Mononuclear cell (primary cell): ENCODE results near the gene FNBP1. TPM values are rescaled to one million over a fixed set of nuclear protein-coding genes. Genes with fewer than 3 reads are reported as not detected.

Experiments used
- H3K27me3 ChIP-seq: 2 replicates; pipeline ENCODE4 v1.6.0; 2011; ENCODE audit warnings: low read length, control low read depth; ENCODE audit not compliant: insufficient read depth
- H3K4me1 ChIP-seq: 2 replicates; pipeline ENCODE4 v1.5.1; 2011; ENCODE audit warnings: mild to moderate bottlenecking, low read length, control low read depth; ENCODE audit not compliant: insufficient read depth
- H3K4me3 ChIP-seq: 2 replicates; pipeline ENCODE4 v1.5.1; 2011; ENCODE audit warnings: mild to moderate bottlenecking, low read length, moderate library complexity
- H3K9me3 ChIP-seq: 2 replicates; pipeline ENCODE4 v1.5.1; 2011; ENCODE audit warnings: low read depth, mild to moderate bottlenecking, control low read depth, low read length
- total RNA-seq: library from RNA; depleted of rRNA; stranded (reverse); fragments of >200 nt; gene quantifications from one replicate; pipeline ENCODE4 v1.2.3, GENCODE V29; 2012

Gene FNBP1
- total RNA-seq, 1 donor: 193 TPM

DNA sequence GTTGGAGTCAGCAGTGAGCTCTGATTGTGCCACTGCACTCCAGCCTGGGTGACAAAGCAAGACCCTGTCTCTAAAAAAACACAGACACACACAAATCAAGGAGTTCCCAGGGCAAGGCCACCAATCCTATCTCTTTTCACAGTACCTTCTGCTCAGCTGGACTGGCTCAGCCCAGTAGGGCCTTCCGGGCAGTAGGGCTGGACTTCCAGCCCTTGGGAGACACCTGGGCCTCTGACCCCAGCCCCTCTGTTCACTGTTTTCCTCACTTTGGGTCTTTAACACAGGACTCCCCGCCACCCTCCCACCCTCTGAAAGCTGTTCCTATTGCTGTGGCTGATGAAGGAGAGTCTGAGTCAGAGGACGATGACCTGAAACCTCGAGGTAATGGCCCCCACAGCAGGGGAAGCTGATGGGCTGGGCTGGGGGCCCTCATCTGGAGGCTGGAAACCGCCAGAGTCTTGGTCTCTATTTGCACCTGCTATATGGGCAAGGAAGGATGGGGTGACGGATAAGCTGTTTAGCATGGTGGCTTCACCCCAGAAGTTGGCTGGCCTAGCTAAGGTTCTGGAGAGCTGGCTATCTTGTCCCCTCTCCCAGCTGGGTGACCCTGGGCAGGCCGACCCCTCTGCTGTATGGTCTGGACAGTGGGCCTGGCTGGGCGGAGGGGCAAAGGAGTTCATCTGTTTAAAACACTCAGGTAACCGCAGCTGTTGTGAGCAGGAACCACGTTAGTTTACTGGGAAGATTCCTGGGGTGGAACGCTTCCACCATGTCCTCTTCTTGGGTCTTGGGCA is 182.1 kb downstream of the FNBP1 start:
- H3K4me1 ChIP-seq: peaks cover 34% of the 10 kb centered on the region
- H3K27me3 ChIP-seq: no peaks in the 10 kb centered on the region
- H3K9me3 ChIP-seq: no peaks in the 10 kb centered on the region
- no peak overlapping the region for H3K4me3 ChIP-seq

DNA sequence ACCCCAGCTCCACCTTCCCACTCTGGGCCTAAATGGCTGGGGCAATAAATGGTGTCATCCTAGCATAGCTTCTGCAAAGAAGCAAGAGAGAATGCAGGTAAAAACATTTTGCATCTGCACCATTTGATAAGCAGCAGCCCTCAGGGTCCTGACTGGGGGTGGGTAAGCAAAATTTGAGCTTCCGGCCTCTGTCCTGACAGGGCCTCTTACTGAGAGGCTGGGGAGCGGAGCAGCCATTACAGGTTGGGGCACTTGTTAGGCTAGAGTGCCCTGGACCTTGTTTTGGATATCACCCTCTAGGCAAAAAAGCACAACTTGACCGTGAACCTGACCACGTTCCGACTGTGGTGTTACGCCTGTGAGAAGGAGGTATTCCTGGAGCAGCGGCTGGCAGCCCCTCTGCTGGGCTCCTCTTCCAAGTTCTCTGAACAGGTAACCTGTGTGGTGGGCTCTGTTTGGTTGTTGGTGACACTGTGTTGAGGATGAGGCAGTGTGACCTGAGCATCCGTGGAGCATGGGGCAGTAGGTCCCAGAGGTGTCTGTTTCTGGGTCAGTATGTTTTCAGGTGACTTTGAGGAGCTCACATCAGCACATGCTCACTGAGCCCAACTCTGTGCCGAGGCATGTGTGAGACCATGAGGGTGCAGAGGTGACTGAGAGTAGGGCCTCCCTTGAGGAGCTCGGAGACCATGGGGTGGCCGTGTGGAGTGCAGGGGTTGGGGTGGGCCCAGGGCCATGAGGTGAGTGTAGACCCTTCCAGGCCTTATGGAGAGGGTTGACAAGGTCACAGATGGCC is 184.6 kb downstream of the FNBP1 start:
- no peak overlapping the region for H3K4me3 ChIP-seq
- no peaks in the 10 kb centered on the region for H3K9me3 ChIP-seq
- peaks cover 31% of the 10 kb centered on the region for H3K4me1 ChIP-seq
- H3K27me3 ChIP-seq: no peaks in the 10 kb centered on the region

DNA sequence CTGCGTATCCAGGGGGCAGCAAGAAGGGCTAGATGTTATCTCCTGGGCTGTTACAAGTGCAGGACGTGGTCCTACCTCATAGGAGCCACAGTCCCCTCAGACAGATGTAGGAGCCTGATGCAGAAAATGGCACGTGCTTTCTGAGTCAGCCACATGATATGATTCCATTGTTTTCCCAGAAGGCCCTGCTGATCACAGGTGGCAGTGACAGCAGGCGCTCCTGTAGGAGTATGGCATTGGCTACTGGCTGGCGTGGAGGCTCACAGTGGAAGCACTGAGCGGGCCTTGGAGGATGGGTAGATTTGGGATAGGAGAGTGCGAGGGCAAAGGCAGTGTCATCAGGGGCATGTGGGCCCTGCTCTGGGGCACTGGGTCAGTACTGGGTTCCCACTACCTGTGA is 185.8 kb downstream of the FNBP1 start:
- Histone ChIP-seq H3K9me3 (no peaks in the 10 kb centered on the region), H3K4me1 (peaks cover 27% of the 10 kb centered on the region), H3K4me3 (no peak overlapping the region), H3K27me3 (no peaks in the 10 kb centered on the region)

DNA sequence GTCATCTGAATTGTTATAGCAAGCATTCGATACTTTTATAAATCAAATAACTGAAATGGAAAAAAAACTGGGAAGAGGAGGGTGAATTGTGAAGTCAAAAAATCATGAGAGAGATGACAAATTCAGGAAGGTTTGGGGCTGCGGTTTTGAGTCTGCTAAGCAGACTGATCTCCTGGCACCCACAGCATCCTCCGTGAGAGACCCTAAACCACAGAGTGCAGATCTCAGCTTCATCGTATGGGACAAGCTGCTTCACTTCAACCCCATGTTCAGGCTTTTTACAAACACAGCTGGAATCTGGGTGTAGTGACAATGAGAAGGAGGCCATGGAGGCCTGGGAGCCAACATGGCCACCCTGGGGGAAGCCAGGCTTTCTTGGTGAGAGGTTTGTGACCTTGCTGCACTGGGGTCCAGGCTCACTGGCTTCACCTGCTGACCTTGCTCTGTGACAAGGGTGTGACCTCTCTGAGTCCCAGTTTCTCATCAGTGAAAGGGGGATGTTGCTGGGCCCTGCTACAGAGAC is 188.3 kb downstream of the FNBP1 start:
- Histone ChIP-seq H3K27me3 (no peaks in the 10 kb centered on the region), H3K9me3 (no peaks in the 10 kb centered on the region), H3K4me3 (no peak overlapping the region), H3K4me1 (peaks cover 25% of the 10 kb centered on the region)

DNA sequence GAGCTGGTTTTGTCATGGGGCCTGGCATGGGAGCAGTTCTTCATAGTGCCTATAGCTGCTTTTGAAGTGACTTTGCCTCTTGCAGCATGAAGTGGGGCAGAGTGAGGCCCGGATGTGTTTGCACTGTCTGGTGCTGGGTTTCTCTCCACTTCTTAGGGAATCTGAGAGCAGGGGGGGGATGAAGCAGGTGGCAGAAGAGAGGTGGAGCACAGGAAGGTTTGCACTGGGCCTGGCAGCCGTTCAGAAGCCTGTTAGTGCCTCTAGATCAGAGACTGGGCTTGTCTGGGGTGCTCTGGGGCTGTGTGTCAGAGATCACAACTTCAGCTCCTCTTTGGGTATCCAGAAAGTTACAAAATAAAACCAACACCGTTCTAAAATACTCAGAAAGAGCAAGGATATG is 189.4 kb downstream of the FNBP1 start:
- Histone ChIP-seq H3K4me3 (no peak overlapping the region), H3K27me3 (no peaks in the 10 kb centered on the region), H3K4me1 (peaks cover 25% of the 10 kb centered on the region), H3K9me3 (no peaks in the 10 kb centered on the region)

DNA sequence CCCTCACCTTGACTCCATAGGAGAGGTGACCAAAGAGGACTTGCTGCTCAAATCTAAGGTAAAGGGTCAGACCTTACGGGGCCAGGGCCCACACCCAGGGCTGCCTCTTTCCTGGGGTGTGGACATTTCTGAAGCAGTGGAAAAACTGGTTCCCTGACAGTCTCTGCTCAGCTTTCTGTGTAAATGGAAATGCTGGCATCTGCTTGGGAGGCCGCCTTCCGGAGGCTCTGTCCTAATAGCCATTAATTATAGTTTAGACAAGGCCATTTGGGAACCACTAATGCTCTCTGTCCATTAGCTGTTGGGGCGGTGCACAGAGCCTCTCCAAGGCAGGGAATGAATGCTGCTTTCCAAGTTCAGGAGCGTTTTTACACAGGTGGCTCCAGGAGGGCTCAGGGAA is 190.4 kb downstream of the FNBP1 start:
- Histone ChIP-seq H3K4me1 (peaks cover 25% of the 10 kb centered on the region), H3K27me3 (no peaks in the 10 kb centered on the region), H3K4me3 (no peak overlapping the region), H3K9me3 (no peaks in the 10 kb centered on the region)

DNA sequence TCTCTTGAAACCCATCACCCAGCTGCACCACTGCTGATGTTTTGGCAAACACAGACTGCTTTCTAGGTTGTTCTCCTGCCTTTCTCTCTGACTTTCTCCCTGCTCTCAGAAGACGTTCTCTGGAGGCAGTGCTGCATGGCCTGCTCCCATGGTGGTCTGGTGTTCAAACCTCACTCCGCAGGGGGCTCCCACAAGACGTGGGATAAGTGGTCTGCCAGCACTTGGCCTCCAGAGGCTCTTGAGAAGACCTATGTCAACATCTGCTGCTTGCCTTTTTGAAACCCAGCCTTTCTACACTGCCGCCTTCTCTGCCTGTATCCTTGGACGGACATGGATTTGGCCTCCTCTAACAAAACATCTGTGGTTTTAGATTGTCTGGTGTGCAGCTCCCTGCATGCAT is 191.2 kb downstream of the FNBP1 start:
- Histone ChIP-seq H3K4me1 (peaks cover 31% of the 10 kb centered on the region), H3K9me3 (no peaks in the 10 kb centered on the region), H3K27me3 (no peaks in the 10 kb centered on the region), H3K4me3 (no peak overlapping the region)

DNA sequence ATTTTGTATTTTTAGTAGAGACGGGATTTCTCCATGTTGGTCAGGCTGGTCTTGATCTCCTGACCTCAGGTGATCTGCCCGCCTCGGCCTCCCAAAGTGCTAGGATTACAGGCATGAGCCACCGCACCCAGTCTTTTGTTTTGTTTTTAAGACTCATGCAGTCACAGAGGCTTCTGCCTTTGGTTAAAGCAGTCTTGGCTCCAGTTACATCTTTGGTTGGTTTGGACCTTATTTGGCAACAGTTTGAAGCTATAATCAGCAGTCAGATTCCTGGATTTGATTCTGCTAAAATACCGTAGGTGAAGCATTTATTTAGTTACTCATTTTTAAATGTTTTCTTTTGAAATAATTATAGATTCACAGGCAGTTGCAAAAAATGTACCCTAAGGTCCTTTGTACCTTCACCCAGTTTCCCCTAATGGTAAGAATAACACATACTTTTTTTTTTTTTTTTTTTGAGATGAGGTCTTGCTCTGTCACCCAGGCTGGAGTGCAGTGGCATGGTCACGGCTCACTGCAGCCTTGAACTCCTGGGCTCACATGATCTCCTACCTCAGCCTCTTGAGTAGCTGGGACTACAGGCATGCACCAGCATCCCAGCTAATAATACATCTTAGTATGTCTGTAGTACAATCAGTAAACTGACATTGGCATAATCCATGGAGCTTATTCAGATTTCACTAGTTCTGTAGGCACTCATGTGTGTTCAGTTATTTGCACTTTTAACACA is 192.0 kb downstream of the FNBP1 start:
- H3K4me3 ChIP-seq: no peak overlapping the region
- no peaks in the 10 kb centered on the region for H3K9me3 ChIP-seq
- H3K4me1 ChIP-seq: peaks cover 34% of the 10 kb centered on the region
- no peaks in the 10 kb centered on the region for H3K27me3 ChIP-seq

DNA sequence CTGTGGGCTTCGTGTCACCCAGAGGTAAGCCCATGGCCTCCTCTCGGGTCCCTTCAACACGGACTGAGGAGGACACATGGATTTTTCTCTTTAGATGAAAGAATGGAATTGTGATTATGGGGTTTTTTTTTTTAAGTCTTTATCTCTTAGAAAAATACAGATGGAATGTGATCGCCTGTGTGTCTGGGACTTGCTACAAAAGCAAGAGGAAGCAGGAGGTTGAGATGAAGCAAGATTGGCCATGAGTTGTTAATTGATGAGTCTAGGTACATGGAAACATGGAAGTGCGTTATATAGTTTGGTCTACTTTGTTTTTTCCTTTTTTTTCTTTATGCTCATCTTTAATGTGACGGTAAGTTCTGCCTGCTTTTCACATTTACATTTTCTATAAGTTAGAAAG is 193.1 kb downstream of the FNBP1 start:
- no peak overlapping the region for H3K4me3 ChIP-seq

DNA sequence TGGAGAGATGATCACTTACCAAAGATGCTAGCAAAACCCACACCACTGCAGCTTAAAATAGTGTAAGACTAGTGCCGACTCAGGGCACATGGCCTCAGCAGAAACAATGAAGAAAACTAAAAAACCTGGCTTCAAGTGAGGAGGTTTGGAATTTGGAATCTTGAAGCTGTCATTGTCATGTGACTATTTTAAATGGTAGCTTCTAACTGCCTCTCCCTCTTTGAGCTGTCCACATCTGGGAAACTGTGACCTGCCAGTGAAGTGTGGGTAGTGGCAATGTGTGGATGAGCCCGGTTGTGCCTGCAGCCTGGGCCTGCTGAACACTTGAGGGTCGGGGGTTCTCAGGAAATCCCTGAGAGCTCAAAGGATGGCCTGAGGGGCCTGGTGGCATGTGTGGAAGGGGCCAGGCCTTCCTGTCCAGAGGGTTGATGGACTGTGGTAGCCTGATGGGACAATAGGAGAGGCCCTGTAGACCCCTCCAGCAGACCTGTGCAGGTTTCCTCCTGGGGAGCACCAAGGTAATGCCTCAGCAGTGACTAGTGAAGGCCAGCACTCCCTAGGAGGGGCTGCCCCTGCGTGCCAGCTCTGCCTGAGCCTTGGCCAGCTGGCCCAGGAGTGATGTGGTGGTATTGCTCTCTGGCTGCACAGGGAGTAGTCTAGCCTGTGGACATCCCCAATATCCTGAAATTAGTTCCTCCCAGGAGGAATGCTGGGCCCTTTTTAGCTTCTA is 194.1 kb downstream of the FNBP1 start:
- H3K4me1 ChIP-seq: peaks cover 27% of the 10 kb centered on the region
- H3K27me3 ChIP-seq: no peaks in the 10 kb centered on the region
- no peak overlapping the region for H3K4me3 ChIP-seq
- no peaks in the 10 kb centered on the region for H3K9me3 ChIP-seq

More for the DNA sequence above, 193.1 kb downstream of the FNBP1 start:
- Histone ChIP-seq H3K9me3 (no peaks in the 10 kb centered on the region), H3K4me1 (peaks cover 33% of the 10 kb centered on the region), H3K27me3 (no peaks in the 10 kb centered on the region)

DNA sequence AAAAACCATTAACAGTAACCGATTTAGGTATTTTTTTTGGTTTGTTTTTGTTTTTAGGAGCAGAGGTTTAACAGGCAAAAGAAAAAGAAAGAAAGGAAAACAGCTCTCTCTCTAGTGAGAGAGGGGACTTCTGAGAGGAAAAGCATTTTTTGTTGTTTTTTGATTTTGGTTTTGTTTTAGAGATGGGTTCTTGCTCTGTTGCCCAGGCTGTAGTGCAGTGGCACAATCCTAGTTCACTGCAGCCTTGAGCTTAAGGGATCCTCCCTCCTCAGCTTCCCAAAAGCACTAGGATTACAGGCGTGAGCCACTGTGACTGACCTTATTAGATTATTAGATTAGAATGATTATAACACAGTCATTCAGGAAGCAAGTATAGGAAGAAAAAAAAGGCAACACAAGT is 197.6 kb downstream of the FNBP1 start:
- H3K27me3 ChIP-seq: no peaks in the 10 kb centered on the region
- peaks cover 9% of the 10 kb centered on the region for H3K4me1 ChIP-seq
- no peak overlapping the region for H3K4me3 ChIP-seq
- no peaks in the 10 kb centered on the region for H3K9me3 ChIP-seq

DNA sequence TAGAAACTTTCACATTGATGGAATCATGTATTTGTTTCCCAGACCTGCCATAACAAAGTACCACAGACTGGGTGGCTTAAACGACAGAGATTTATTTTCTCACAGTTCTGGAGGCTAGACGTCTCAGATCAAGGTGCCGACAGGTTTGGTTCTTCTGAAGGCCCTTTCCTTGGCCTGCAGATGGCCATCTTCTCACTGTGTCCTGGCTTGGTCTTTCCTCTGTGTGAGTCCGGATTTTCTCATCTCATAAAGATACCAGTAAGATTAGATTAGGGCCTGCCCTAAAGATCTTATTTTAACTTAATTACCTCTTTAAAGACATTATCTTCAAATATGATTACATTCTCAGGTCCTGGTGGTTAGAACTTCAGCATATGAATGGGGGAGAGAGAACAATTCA is 201.9 kb downstream of the FNBP1 start:
- H3K4me1 ChIP-seq: peaks cover 30% of the 10 kb centered on the region
- H3K27me3 ChIP-seq: no peaks in the 10 kb centered on the region
- no peaks in the 10 kb centered on the region for H3K9me3 ChIP-seq
- H3K4me3 ChIP-seq: no peak overlapping the region

DNA sequence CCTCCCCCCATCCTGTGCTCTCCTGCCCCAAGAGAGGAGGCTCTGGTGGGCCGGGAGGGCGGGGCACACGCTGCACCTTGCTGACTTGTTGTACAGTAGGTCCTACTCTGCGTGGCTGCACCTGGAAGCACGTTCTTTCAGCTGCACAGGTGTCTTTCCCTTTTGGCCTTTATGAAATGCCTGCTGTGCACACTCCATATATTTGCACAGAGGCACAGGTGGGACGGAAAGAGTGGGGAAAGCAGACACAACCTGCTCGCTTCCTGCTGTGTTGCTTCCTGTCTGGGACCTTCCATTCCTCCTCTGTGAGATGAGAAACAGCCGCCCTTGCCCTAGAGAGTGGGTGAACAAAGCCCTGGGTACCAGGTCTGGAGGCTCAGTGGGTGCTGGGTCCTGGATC is 203.0 kb downstream of the FNBP1 start:
- Histone ChIP-seq H3K4me1 (peaks cover 34% of the 10 kb centered on the region), H3K4me3 (no peak overlapping the region), H3K27me3 (no peaks in the 10 kb centered on the region), H3K9me3 (no peaks in the 10 kb centered on the region)

DNA sequence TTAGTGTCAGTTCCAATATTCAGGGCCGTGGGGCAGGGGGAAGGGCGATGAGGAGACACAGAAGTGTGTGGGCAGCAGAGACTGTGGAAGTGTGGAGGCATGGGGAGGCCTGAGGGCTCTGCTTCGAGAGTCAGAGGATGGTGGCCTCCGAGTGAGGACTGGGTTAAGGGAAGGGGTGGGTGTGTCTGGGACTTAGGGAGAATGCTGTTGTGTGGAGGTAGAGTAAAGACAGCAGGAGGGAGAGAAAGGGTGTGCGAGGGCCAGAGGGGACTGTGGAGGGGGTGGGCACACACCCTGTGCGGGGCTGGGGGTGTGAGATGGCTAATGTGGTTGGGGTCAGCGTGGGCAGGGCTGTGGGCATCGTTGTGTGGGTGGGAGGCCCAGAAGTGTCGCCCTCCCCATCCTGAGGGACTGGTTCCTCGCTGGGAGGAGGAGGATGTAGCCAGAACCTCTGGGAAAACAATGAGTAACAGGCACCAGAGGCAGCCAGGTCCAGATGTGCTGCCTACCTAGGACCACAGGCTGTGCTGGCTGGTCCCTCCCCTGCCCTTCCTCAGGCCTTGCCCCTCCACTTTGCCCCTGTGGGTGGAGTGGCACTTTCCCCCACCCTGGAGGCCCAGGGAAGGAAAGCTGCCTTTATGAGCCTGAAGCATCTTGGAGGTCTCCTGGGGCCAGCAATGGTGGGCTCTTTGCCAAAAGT is 203.5 kb downstream of the FNBP1 start:
- Histone ChIP-seq H3K27me3 (no peaks in the 10 kb centered on the region), H3K4me3 (no peak overlapping the region), H3K4me1 (peaks cover 37% of the 10 kb centered on the region), H3K9me3 (no peaks in the 10 kb centered on the region)
